GM12873 (cell line): ENCODE results near the gene ANP32E.

Source experiments
- TF ChIP-seq, protein P1 (sequence below): IDR thresholded peaks from 2 replicates; pipeline ENCODE4 v1.5.1; 2012; ENCODE audit warnings: low read depth, mild to moderate bottlenecking, moderate library complexity, low read length, control low read depth; ENCODE audit not compliant: insufficient read depth; ENCODE audit errors: missing control alignments

Gene ANP32E

GRCh38 chr1:150261367-150261766 lies 25.5 kb upstream of the ANP32E start:
- TF ChIP-seq, protein P1, sequence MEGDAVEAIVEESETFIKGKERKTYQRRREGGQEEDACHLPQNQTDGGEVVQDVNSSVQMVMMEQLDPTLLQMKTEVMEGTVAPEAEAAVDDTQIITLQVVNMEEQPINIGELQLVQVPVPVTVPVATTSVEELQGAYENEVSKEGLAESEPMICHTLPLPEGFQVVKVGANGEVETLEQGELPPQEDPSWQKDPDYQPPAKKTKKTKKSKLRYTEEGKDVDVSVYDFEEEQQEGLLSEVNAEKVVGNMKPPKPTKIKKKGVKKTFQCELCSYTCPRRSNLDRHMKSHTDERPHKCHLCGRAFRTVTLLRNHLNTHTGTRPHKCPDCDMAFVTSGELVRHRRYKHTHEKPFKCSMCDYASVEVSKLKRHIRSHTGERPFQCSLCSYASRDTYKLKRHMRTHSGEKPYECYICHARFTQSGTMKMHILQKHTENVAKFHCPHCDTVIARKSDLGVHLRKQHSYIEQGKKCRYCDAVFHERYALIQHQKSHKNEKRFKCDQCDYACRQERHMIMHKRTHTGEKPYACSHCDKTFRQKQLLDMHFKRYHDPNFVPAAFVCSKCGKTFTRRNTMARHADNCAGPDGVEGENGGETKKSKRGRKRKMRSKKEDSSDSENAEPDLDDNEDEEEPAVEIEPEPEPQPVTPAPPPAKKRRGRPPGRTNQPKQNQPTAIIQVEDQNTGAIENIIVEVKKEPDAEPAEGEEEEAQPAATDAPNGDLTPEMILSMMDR, result no peak

DNA sequence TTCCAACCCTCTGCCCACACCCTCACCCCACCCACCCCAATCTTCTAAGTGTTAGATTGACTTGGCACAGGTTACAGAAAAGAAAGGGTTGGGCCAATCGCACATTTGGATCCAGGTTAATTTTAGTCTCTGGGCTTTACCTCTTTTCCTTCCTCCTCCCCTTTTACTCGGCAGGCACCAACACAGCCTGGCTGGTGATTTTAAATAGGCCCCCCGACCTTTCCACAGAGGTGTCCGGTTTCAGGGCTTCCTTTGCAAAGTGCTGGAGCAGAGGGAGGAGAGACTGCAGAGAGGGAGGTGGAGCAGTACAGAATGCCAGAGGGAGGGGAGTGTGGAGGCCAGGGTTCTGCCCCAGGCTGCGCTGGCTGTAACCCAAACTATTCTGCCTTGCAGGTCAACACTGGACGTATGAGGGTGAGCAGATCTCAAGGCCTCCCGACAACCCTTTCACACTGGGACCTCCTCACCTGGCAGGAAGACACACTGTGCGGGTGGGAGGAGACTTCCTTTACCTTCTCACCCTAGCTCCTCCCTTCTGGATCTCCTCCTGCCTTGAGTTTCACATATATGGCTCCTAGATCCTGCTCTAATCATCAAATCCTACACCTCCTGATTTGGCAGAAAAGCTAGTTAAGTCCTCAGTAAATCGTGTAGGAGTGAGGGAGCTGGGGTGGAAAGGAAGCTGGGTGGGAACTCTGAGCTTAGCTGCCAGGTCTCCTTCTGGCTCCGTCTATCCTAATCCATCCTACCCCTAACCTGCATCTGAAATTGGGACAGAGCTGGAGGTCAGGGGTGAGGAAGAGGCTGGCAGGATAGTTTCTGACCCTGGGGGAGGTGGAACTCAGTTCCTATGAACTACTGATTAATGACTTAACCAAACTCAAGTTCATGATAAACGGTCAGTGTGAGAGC lies 24.1 kb upstream of the ANP32E start:
- TF ChIP-seq, protein P1, result no peak

DNA sequence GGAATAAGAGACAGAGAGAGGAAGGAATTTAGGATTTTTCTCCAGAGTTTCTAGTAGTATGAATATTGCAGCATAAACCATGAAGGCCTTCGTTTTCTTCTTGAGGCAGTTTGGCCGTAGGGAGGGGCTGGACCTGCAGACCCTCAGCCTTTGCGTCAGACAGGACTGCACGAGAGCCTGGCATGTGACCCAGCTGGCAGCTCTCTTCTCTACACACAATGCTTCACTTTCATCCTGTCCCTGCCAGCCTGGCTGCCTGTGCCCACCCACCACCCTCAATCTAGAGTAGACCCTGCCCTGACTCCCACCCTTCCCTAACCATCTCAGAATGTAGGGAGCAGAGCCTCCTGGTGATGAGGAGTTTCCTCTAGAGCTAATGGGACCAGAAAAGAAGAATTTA lies 23.3 kb upstream of the ANP32E start:
- TF ChIP-seq, protein P1, result no peak

- TF ChIP-seq, protein P1, result no peak
Observed at GRCh38 chr1:150257624-150258585, 22.0 kb upstream of the ANP32E start, which contains the start of gene CA14. Gene CA14 (plus strand): TSS chr1:150257774. CDS start chr1:150258129, 355 bp downstream.

- TF ChIP-seq, protein P1, result no peak
Observed at GRCh38 chr1:150256554-150257341, 20.8 kb upstream of the ANP32E start.

GRCh38 chr1:150256198-150256553 lies 20.3 kb upstream of the ANP32E start:
- TF ChIP-seq, protein P1, result no peak

DNA sequence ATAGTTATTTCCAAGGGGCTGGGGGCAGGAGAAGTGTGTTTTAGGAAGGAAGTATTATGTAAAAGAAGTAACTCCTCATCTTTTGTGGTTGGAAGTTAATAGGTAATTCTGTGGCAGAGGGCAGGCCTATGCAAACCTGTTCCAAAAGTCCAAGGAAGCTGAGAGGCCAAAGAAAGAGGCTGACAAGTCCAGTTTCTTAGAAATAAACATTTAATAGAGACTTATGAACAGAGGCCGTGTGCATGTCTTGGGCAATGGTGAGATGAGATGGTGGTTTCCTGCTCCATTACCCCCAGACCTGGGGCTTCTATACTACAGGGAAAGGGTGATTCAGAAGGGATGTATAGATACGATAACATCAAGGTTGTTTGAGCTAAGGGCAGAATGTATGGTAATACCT lies 14.0 kb upstream of the ANP32E start:
- TF ChIP-seq, protein P1, result no peak
